GM12875 (cell line): ENCODE measurements around the gene C2orf72.

Experiments used
- H3K4me3 ChIP-seq: one replicate; pipeline ENCODE4 v1.5.1; 2011; ENCODE audit warnings: low read depth, low read length, control low read depth
- CTCF ChIP-seq: IDR thresholded peaks from 2 replicates; pipeline ENCODE4 v1.5.1; 2011; ENCODE audit warnings: low read depth, mild to moderate bottlenecking, control low read depth, inconsistent platforms, low read length, moderate library complexity, borderline replicate concordance; ENCODE audit not compliant: insufficient read depth

The C2orf72 gene

GRCh38 chr2:231084565-231084964, 47.2 kb downstream of the C2orf72 start:
- H3K4me3 ChIP-seq, result no peak overlapping the region
- TF ChIP-seq CTCF, result no peak

GRCh38 chr2:231088754-231089153, 51.4 kb downstream of the C2orf72 start:
- no peak overlapping the region for H3K4me3 ChIP-seq
- no peak for TF ChIP-seq CTCF

- no peak for TF ChIP-seq CTCF
These were observed 56.6 kb downstream of the C2orf72 start for GRCh38 chr2:231093933-231094332.

GRCh38 chr2:231094736-231095346, 57.5 kb downstream of the C2orf72 start:
- no peak for TF ChIP-seq CTCF
- H3K4me3 ChIP-seq, result no peak overlapping the region

More at GRCh38 chr2:231093933-231094332, 56.6 kb downstream of the C2orf72 start:
- no peak overlapping the region for H3K4me3 ChIP-seq
